ENCODE results near the gene NPLOC4.

NPLOC4 gene

GRCh38 chr17:81528651-81529436 is 108.1 kb downstream of the NPLOC4 start:
- DNase-seq = no peak

- DNase-seq = no peak
These were observed 108.6 kb downstream of the NPLOC4 start for GRCh38 chr17:81528384-81528650.

GRCh38 chr17:81527591-81528383 is 109.1 kb downstream of the NPLOC4 start, which contains the start of gene FSCN2:
TSS of gene FSCN2 (plus strand) at chr17:81528377. CDS start at chr17:81528532, 155 bp downstream.
- DNase-seq = no peak

- DNase-seq = no peak
These were observed 110.0 kb downstream of the NPLOC4 start for GRCh38 chr17:81526662-81527571.

DNA sequence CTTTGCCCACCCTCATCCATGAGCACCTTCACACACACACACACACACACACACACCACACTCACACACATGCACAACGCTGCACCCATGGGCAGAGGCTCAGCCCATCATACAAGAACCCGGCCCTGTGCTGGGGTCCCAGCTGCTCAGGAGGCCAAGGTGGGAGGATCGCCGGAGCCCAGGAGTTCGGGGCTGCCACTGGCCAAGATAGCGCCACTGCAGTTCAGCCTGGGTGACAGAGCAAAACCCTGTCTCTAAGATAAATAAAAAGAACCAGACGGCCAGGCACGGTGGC is 112.1 kb downstream of the NPLOC4 start:
- no peak for DNase-seq

- no peak for DNase-seq
These were observed 112.7 kb downstream of the NPLOC4 start for GRCh38 chr17:81524039-81524864.

- no peak for DNase-seq
These were observed 113.4 kb downstream of the NPLOC4 start for GRCh38 chr17:81523402-81524038.

DNA sequence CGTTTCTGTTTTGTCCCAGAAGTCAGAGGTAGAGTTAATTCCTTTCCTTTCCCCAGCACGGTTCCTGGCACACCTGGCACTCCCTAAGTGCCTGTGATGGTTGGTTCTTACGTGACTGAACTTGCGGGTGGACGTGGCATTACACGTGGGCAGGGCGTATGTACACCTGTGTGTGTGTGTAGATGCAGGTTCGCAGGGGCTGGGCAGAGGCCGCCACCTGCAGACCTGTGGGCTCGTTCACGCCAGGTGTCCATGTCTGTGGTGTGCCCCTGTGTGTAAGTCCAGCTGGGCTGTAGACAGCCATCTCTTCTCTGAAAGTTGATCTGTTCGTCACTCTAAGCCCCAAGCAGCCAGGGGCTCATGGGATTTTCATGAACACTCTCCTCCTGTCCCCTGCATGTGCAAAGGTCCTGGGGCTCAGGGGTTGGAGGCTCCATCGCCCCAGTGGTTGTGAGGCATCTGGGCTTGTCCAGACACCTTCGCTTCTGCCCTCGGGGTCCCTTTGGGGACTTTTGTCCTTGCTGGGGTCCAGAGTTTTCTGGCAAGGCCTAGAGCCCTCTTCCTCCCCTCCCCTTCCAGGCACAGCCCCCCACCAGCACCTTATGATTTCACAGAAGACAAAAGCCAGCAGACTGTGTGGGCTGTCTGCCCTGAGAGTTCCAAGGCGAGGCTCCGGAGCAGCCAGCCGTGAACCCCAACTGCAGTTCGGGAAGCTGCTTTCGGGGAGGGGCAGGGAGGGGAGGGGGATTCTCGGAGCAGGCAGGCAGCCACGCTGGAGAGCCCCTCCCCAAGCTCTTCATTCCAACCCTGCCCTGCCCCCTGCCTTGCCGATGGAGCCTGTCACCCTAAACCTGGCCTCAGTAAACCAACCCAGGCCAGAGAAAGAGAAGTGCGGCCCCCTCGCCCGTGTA is 114.2 kb downstream of the NPLOC4 start:
- DNase-seq = no peak

DNA sequence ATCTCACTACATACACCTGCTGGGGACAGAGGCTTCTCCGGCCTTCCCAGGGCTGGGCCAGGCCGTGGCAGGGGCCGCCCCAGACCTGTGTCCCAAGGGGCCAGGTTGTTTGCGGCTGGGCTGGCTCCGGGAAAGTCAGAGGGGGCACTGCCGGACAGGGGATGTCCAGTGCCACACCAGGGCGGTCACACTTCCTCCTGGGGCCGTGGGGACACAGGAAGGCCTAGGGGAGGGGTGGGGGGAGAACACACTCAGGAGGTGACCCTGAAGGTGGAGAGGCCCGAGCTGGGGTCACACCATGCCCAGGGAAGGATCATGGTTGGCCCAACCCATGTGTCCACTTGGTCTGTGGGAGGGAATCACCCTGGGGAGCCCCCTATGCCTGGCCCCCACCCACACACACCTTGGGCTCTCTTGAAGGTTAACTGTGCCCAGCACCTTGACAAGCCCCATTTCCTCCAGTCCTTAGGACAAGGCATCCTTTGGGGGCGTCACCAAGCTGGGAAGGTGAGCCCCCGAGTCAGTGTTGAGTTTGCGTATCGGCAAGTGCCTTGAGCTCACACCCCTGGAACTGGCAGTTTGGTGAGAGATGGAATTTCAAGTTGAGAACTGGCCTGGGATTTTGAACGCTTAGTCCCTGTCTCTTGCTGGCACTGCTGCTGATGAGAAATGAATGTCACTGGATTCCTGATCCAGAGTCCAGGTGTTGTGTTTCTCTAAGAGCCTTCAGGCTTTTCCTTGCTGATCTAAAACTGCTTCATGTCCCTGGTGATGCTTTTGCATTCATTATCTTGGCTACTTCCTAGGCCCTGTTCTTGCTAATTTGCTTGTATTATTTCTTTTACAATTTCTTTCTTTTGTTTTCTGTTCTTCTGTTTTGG is 116.7 kb downstream of the NPLOC4 start:
- no peak for DNase-seq

- no peak for DNase-seq
These were observed 117.5 kb downstream of the NPLOC4 start for GRCh38 chr17:81519284-81520020.

- no peak for DNase-seq
These were observed 118.1 kb downstream of the NPLOC4 start for GRCh38 chr17:81518785-81519283.

DNA sequence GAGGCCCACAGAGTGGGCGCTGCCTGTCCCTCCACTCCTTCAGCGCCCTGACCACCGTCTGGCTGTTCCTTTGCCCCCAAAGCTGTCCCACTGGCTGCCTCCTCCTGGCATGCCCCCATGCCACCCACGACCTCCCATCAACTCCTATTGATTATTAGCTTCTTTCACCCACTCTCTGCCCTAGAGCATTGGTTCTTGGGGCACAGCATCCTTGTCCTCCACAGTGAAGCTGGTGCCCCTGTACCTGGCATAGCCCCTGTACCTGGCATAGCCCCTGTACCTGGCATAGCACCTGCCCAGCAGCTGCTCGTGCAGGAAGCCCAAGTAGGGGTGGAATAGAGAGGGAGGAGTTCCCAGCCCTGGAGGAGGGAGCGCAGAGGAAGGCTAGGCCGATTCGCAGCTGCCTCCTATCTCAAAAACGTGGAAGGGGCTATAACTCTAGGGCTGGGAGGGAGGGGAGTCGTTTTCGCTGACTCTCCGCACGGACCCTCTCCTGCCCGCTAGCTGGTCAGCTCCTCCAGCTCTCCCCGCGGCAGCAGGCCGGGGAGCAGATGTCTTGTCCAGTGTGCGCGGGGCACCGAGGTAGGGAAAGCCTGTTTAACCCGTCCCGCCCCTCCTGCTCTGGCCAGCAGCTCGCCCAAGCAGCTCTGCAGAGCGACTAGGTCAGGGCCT is 118.7 kb downstream of the NPLOC4 start:
- DNase-seq = no peak

- no peak for DNase-seq
These were observed 119.4 kb downstream of the NPLOC4 start for GRCh38 chr17:81517339-81518112.

DNA sequence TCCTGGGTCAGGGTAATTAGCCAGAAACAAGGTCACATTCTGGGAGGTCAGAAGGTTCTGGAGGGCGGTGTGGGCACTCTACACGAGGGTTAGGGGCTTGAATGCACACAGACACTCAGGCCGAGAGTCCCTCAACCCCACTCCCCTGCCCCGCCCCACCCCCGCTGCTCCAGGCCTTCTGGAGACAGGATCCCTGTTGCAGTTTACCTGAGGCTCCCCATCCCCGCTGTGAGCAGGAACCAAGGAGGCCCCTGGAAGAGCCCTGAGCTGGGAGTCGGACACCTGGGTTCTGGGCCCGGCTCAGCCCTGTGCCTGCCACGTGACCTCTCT is 119.9 kb downstream of the NPLOC4 start:
- DNase-seq = no peak

DNA sequence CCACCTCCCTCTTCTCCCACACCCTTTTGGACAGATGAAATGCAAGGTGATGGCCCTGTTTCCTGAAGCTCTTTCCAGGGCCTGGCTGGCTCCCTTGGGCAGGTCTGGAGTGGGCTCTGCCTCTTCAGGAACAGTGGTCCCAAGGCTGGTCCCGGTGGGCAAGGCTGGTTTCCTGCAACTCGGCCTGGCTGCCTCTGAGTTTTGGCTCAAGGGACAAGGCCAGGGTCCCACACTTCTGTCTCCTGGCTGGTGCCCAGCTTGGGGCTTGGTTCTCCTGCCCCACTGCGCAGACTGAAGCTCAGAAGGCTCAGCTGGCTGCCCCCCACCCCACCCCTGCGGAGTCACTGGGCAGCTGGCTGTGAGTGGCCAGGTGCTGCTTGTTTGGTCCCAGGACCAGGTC is 120.5 kb downstream of the NPLOC4 start:
- DNase-seq = no peak

DNA sequence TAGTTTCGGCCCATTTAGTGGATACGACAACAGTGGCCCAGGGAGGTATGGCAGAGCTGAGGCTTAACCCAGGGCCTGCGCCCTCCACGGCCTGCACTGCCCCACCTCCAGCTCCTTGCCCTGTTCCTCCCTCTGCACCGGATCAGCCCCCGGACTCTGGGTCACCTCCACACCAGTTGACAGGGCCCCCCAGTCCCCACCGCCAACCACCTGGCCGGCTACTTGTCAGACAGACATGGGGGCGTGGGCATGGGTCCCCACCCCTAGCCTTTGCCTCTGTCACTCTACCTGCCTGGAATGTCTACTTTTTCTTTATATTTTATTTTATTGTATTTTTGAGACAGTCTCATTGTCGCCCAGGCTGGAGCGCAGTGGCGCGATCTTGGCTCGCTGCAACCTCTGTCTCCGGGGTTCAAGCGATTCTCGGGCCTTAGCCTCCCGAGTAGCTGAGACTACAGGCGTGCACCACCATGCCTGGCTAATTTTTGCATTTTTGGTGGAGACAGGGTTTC is 121.3 kb downstream of the NPLOC4 start:
- no peak for DNase-seq

DNA sequence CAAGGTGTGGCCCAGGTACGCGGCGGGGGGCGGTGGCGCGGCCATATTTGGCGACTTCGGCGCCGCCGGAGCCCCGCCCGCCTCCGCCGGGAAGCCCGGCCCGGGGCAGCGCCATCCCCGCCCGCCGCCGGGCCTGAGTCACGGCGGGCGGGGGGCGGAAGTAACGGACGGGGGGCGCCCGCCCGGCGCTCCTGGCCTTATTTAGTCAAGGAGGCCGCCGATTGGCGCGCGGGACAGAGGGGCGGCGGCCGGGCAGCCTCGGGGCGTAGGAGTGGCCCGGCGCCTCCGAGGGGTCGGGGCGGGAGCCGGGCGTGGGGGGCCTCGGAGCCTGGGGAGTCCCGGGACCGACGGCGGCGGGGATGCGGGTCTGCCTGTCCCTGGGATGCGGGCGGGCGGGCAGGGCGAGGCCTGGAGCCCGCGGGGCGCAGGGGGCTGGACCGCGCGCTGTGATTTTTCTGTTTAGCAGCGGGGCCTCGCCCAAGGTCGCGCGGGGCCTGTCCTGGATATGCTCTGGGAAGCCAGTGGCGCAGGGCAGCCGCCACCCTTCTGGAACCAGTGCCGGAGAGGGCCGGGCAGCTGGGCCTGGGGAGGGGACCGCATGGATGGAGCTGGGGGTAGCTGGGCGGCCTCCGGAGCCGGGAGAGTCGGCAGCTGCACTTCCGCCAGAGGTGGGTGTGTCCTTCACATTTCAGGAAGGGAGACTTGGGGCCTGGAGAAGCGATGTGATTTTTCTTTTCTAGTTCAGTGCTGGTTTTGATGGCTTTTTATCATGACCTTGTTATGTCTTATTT is 122.0 kb downstream of the NPLOC4 start:
- DNase-seq = no peak
